Daoy (cell line): Measurements from ENCODE around the gene DSC1. TPM values are rescaled to one million over a fixed set of nuclear protein-coding genes. Genes with fewer than 3 reads are reported as not detected.
"Not testable (repeated sequence)": the region's sequence is repeated elsewhere in the genome, so short reads cannot be mapped to it uniquely, and the experiment has no call there.

ENCODE experiments used
- DNase-seq: peaks from one replicate; pipeline ENCODE4 v3.0.0-alpha.2; 2015; ENCODE audit warnings: low read depth
- total RNA-seq: library from RNA; depleted of rRNA; stranded (reverse); fragments of >200 nt; shearing (Covaris generic); gene quantifications from 2 replicates; pipeline ENCODE4 v1.2.3, GENCODE V29; 2014

Gene DSC1
- total RNA-seq, 1 experiment from 2014 or later: not detected

DNA sequence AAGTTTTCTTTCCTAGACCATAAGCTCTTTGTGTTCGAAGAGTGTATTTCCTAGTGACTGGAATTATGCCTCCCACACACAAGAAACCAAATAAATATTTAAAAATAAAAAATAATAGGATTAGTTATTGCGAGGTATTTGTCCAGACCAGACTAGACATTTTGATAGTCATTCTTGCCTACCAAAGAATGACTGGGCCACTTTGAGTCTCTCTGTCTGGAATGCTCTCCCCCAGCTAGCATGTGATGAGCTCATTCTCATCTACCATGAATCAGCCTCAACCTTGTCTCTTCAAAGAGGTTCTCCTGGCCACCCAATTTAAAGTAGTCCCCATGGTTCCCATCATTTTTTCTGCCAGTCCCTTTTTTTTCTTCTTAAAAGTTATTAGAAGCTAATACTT is 13.9 kb upstream of the DSC1 start:
- no peak for DNase-seq

- no peak for DNase-seq
Measured at GRCh38 chr18:31171144-31171839, 8.6 kb upstream of the DSC1 start.

- DNase-seq: no peak
Measured at GRCh38 chr18:31170335-31170734, 7.7 kb upstream of the DSC1 start.

- no peak for DNase-seq
Measured at GRCh38 chr18:31162419-31162793, 250 bp downstream of the DSC1 start.

DNA sequence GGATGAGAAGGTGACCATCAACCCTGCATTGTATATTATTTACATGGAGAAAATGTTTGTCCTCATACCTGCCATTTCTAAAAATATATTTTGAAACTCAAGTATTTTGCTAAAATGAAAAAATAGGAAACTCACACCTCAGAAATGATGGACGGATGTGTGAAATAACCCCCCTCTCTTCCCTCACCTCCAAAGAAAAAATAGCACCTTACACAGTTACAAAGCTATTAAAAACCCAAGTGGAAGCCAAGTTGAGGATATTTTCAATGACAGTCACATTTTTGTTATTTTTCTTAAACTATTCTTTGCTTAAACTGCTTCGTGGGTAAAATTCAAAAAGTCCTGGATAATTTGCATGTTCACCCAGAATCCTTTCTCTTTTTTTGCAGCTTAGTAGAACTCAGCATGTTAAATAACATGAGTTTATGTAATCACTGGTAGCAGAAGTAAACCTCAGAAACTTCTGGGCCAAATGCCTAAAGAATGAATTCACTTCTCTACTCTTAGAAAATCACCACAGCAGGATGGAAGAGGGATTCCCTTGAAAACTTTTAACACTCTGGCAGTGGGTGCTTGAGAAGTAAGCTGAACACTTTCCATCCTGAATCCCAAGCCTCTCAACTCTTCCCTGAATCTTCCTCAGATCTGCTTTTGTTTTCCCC is 768 bp downstream of the DSC1 start:
- DNase-seq: no peak

DNA sequence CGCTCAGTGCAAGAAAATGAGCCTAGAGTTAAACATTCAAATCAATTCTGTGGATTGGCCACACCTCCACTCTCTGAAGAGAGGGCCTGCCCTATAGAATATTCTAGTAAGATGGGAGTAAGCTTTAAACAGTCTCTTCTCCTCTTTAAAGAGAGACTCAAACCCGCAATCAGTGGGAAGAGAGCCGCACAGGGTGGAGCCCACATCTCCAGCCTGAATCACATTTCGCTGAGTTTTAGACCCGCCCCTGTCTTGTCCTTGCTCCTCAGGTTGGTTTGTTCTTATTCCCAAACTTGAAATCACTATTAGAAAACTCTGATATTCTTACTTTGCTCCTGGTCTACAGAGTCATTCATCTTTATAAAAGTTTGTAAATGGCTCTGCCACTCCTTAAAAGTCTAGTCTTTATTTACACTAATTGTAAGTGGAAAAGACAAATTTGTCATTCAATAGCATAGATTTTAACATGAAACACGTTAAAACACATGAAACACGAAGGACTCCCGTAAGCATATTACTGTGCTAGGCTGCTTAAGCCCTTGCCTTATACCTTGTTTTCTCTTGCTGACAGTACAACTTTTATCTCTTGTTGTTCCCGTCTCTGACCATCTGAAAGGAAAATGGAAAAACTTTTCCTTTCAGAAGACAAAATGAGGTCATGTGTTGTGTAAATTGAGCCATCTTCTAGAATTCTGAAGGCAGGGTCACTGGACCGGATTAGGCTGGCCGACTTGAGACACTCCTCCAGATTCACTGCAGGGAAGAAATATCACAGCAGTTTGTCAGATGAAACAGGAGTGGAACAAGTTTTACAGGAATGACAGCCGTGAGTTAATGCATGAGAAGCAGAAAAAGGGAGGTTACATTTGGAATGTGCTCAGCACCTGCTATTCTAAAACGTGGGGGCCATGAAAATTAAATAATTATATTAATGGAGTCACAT is 5.6 kb downstream of the DSC1 start:
- no peak for DNase-seq

- no peak for DNase-seq
Measured at GRCh38 chr18:31155498-31155897, 7.2 kb downstream of the DSC1 start.

- no peak for DNase-seq
Measured at GRCh38 chr18:31154181-31154580, 8.5 kb downstream of the DSC1 start.

GRCh38 chr18:31149351-31149750 is 13.3 kb downstream of the DSC1 start:
- DNase-seq: no peak

GRCh38 chr18:31148600-31148999 is 14.1 kb downstream of the DSC1 start:
- DNase-seq: no peak

DNA sequence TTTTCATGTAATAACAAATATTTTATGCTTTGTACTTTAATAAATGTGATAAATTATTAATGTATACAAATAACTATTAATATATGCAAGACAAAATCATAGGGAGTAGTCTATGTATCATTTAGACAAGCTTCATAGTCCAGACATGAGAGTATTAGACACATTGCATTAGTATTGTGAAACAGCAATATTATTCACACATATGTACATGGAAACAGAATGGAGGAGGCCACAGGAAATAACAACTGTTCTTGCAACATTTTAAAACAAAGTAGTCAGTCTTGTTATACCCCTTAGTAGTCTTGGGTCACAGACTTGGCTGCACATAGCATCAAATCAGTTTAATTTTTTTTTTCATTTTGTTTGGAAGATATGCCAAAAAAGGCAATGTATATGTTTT is 15.8 kb downstream of the DSC1 start:
- DNase-seq: no peak

GRCh38 chr18:31143025-31143424 is 19.6 kb downstream of the DSC1 start:
- DNase-seq: no peak

DNA sequence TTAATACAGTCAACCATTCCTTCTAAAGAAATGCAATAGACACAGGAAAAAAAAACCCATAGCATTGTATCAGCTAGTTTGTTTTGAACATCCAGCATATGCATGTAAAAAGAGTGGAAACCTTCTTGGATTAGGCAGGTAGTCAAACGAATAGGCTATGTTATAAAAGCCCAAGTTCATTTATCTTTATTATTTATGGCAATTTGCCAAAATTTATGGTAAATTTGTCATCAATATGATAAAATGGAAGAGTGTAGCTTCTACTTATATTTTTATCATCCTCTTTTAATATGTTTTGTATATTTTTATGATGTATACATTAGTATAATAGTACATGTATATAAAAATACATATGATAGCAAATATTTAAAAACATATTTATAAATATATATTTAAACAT is 23.9 kb downstream of the DSC1 start:
- no peak for DNase-seq

GRCh38 chr18:31134988-31135529 is 27.6 kb downstream of the DSC1 start:
- no peak for DNase-seq

- DNase-seq: no peak
Measured at GRCh38 chr18:31129398-31130115, 33.1 kb downstream of the DSC1 start.

- DNase-seq: no peak
Measured at GRCh38 chr18:31125878-31126277, 36.8 kb downstream of the DSC1 start.

DNA sequence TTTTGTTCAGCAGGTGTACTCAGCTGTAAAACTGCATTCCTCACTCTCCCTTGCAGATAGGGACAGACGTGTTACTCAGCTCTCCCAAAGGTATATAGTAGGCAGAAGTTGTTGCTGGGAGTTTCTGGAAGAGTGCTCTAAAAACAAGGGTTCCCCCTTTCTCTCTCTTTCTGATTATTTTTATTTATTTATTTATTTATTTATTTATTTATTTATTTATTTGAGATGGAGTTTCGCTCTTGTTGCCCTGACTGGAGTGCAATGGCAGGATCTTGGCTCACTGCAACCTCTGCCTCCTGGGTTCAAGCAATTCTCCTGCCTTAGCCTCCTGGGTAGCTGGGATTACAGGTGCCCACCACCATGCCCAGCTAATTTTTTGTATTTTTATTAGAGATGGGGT is 39.5 kb downstream of the DSC1 start:
- not testable (repeated sequence) for DNase-seq

GRCh38 chr18:31120594-31120993 is 42.1 kb downstream of the DSC1 start:
- no peak for DNase-seq

DNA sequence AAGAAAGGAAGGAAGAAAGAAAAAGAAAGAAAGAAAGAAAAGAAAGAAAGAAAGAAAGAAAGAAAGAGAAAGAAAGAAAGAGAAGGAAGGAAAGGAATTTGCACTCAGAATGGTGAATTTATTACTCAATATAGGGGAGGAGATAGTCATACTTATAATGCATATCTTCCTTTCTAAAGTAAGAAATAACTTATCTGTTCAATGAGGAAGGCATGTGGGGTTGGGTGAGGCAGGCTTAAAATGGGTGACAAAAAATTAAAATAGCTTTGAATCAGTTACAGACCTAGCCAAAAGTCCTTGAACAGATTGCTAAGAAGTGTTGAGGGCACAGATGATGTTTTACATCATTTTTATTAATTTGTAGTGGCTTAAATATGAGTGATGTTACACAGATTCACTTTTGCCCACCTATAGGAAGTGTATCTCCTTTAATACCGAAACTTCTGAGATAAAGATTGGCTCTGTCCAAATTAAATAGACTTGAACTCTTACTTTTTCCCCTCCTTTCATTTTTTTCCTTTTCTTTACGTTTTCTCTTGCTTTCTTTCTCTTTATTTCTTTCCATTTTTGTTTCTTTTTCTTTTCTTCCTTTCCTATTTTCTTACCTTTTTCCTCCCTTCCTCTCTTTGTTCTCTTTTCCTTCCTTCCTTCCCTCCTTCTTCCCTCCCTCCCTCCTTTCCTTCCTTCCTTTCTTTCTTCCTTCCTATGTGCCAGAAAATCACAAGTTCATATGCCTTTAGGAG is 45.6 kb downstream of the DSC1 start:
- no peak for DNase-seq

GRCh38 chr18:31112804-31113203 is 49.9 kb downstream of the DSC1 start:
- DNase-seq: no peak

- DNase-seq: no peak
Measured at GRCh38 chr18:31105733-31106132, 56.9 kb downstream of the DSC1 start.
